NB4 (cell line): Measurements from ENCODE around the gene HAUS7.

ENCODE experiments used
- MYC ChIP-seq: IDR thresholded peaks from 2 replicates; pipeline ENCODE4 v1.6.1; 2011; ENCODE audit warnings: low read depth, low read length
- POLR2A ChIP-seq: IDR thresholded peaks from 2 replicates; pipeline ENCODE4 v1.6.1; 2011; ENCODE audit warnings: mild to moderate bottlenecking; ENCODE audit not compliant: insufficient read length; ENCODE audit errors: extremely low read depth

GRCh38 chrX:153505361-153505760 is 35.0 kb upstream of the HAUS7 start:
- TF ChIP-seq POLR2A (no peak), MYC (no peak)
